ENCODE data around the gene PCDHA13. TPM values are rescaled to one million over a fixed set of nuclear protein-coding genes. Genes with fewer than 3 reads are reported as not detected.
"Not testable (repeated sequence)": the region's sequence is repeated elsewhere in the genome, so short reads cannot be mapped to it uniquely, and the experiment has no call there.

Gene PCDHA13, protein sequence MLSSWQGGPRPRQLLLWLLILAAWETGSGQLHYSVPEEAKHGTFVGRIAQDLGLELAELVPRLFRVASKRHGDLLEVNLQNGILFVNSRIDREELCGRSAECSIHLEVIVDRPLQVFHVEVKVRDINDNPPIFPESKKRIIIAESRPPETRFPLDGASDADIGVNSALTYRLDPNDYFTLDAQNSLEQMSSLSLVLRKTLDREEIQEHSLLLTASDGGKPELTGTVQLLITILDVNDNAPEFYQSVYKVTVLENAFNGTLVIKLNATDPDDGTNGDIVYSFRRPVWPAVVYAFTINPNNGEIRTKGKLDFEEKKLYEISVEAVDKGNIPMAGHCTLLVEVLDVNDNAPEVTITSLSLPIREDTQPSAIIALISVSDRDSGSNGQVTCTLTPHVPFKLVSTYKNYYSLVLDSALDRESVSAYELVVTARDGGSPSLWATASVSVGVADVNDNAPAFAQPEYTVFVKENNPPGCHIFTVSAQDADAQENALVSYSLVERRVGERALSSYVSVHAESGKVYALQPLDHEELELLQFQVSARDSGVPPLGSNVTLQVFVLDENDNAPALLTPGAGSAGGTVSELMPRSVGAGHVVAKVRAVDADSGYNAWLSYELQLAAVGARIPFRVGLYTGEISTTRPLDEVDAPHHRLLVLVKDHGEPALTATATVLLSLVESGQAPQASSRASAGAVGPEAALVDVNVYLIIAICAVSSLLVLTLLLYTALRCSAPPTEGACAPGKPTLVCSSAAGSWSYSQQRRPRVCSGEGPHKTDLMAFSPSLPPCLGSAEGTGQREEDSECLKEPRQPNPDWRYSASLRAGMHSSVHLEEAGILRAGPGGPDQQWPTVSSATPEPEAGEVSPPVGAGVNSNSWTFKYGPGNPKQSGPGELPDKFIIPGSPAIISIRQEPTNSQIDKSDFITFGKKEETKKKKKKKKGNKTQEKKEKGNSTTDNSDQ
- polyA plus RNA-seq (2013, experiment 1 of 4) = 1.5 TPM
- polyA plus RNA-seq (2013, experiment 2 of 4) = 1.0 TPM
- 0.64 TPM for polyA plus RNA-seq (2013, experiment 3 of 4)
- polyA plus RNA-seq (2013, experiment 4 of 4) = 1.0 TPM

DNA sequence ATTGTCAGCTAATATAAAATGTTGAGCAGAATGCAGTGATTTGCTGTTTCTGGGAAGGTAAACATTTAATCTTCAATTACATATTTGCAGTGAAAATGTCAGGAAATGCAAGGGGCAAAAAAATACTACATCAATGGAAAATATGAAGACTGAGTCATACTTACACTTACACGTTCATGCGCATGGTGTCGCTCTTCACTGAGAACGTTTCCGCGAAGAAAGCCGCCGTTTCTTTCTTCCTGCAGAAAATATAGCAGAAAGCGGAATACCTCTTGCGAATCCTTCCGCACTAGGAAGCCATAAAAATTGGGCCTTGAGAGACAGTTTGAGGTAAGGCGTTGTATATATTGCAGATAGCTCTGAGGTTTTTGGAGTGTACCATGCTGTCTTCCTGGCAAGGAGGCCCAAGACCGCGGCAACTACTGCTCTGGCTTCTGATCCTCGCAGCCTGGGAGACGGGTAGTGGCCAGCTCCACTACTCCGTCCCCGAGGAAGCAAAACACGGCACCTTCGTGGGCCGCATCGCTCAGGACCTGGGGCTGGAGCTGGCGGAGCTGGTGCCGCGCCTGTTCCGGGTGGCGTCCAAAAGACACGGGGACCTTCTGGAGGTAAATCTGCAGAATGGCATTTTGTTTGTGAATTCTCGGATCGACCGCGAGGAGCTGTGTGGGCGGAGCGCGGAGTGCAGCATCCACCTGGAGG is at the start of gene PCDHA13:
Gene PCDHA13 (plus strand): TSS at position 236 of the 702 bp plus-strand sequence. CDS start 145 bp downstream, at position 381.
- H3K4me3 ChIP-seq (ENCODE audit: insufficient read depth, low read depth, low read length) = peak within 1 kb of the TSS; percentile 34

DNA sequence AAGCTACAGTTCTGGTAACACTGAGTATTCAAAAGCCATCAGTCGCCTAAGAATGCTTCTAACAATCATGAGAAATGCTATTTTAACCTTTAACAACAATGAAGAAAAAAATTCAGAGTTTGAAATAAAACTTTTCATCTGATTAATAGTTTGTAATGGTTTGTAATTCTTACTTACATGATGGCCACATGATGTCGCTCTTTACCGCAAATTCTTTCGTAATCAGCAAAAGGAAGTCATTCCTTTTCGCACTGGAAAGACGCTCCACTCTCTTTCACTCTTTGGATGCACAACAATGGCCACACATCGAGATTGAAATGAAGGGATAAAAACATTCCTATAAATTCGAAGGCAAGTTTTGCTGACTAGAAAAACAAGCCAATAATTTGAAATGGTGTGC is 47.9 kb upstream of the PCDHA13 start, which contains the start of gene PCDHA7:
Gene PCDHA7 (plus strand): TSS at position 277 of the 400 bp plus-strand sequence. CDS start 115 bp downstream, at position 392.
- 85 to 88% methylated on average over 7 to 8 of the region's 8 CpGs for WGBS, 2 experiments
- H3K4me3 ChIP-seq (ENCODE audit: insufficient read depth, low read depth, low read length) = no peak within 1 kb of the TSS
- H3K4me1 ChIP-seq (ENCODE audit: control insufficient read depth, insufficient read depth, low read length) = no peaks in the 10 kb centered on the region
- no peaks in the 10 kb centered on the region for H3K36me3 ChIP-seq (ENCODE audit: control insufficient read depth, insufficient read depth, low read length)
- H3K9me3 ChIP-seq (ENCODE audit: control insufficient read depth, low read length) = no peaks in the 10 kb centered on the region
- H3K27me3 ChIP-seq (ENCODE audit: control insufficient read depth, insufficient read depth, low read length, poor library complexity, severe bottlenecking) = no peaks in the 10 kb centered on the region
- H3K27ac ChIP-seq (ENCODE audit: insufficient read depth, low read depth, low read length, poor library complexity, severe bottlenecking) = no peak within 1 kb of the TSS

More for the DNA sequence above, at the start of gene PCDHA13:
- Histone ChIP-seq H3K36me3 (ENCODE audit: control insufficient read depth, insufficient read depth, low read length) (peaks cover 9% of the 10 kb centered on the region), H3K4me1 (ENCODE audit: control insufficient read depth, insufficient read depth, low read length) (no peaks in the 10 kb centered on the region), H3K27ac (ENCODE audit: insufficient read depth, low read depth, low read length, poor library complexity, severe bottlenecking) (no peak within 1 kb of the TSS), H3K27me3 (ENCODE audit: control insufficient read depth, insufficient read depth, low read length, poor library complexity, severe bottlenecking) (no peaks in the 10 kb centered on the region), H3K9me3 (ENCODE audit: control insufficient read depth, low read length) (no peaks in the 10 kb centered on the region)
- WGBS, 2 experiments = 67 to 72% methylated on average over 28 to 29 of the region's 35 CpGs

DNA sequence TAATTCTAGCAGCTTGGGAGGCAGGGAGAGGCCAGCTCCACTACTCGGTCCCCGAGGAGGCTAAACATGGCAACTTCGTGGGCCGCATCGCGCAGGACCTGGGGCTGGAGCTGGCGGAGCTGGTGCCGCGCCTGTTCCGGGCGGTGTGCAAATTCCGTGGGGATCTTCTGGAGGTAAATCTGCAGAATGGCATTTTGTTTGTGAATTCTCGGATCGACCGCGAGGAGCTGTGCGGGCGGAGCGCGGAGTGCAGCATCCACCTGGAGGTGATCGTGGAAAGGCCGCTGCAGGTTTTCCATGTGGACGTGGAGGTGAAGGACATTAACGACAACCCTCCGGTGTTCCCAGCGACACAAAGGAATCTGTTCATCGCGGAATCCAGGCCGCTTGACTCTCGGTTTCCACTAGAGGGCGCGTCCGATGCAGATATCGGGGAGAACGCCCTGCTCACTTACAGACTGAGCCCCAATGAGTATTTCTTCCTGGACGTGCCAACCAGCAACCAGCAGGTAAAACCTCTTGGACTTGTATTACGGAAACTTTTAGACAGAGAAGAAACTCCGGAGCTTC is 47.4 kb upstream of the PCDHA13 start:
- not testable (repeated sequence) for H3K4me3 ChIP-seq (ENCODE audit: insufficient read depth, low read depth, low read length); H3K9me3 ChIP-seq (ENCODE audit: control insufficient read depth, low read length); H3K27me3 ChIP-seq (ENCODE audit: control insufficient read depth, insufficient read depth, low read length, poor library complexity, severe bottlenecking); H3K36me3 ChIP-seq (ENCODE audit: control insufficient read depth, insufficient read depth, low read length); H3K4me1 ChIP-seq (ENCODE audit: control insufficient read depth, insufficient read depth, low read length); H3K27ac ChIP-seq (ENCODE audit: insufficient read depth, low read depth, low read length, poor library complexity, severe bottlenecking)
- 95 to 97% methylated on average over 28 of the region's 38 CpGs for WGBS, 2 experiments

GRCh38 chr5:140835622-140836510 is 46.1 kb upstream of the PCDHA13 start:
- Histone ChIP-seq H3K27ac (ENCODE audit: insufficient read depth, low read depth, low read length, poor library complexity, severe bottlenecking) (no peak overlapping the region), H3K4me1 (ENCODE audit: control insufficient read depth, insufficient read depth, low read length) (no peaks in the 10 kb centered on the region), H3K36me3 (ENCODE audit: control insufficient read depth, insufficient read depth, low read length) (no peaks in the 10 kb centered on the region), H3K9me3 (ENCODE audit: control insufficient read depth, low read length) (no peaks in the 10 kb centered on the region), H3K4me3 (ENCODE audit: insufficient read depth, low read depth, low read length) (no peak overlapping the region), H3K27me3 (ENCODE audit: control insufficient read depth, insufficient read depth, low read length, poor library complexity, severe bottlenecking) (no peaks in the 10 kb centered on the region)
- WGBS, 2 experiments = 97% methylated on average over 103 of the region's 103 CpGs

DNA sequence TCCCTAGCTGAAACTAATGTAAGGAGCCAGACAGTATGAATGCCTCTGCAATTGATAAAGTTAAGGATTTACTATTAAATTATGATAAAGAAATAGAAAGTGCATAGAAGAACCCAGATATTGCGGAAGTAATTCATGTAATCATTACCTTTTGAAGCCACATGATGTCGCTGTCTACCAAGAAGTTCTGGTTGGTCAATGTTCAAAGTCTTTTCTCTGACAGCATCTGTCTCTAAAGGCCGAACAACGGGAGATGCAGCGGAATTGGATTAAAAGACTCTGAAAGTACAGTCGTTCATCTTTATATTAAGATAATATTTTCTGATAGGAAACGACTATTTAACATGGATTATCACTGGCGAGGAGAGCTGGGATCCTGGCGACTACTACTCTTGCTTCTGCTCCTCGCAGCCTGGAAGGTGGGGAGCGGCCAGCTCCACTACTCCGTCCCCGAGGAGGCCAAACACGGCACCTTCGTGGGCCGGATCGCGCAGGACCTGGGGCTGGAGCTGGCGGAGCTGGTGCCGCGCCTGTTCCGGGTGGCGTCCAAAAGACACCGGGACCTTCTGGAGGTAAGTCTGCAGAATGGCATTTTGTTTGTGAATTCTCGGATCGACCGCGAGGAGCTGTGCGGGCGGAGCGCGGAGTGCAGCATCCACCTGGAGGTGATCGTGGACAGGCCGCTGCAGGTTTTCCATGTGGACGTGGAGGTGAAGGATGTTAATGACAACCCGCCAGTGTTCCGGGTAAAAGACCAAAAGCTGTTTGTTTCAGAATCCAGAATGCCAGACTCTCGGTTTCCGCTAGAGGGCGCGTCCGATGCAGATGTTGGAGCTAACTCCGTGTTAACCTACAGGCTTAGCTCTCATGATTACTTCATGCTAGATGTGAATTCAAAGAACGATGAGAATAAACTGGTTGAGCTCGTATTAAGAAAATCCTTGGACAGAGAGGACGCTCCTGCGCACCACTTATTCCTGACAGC is 40.7 kb upstream of the PCDHA13 start, which contains the start of gene PCDHA8:
Gene PCDHA8 (plus strand): TSS at position 210 of the 985 bp plus-strand sequence. CDS start 135 bp downstream, at position 345.
- H3K36me3 ChIP-seq (ENCODE audit: control insufficient read depth, insufficient read depth, low read length) = no peaks in the 10 kb centered on the region
- peaks cover 2% of the 10 kb centered on the region for H3K9me3 ChIP-seq (ENCODE audit: control insufficient read depth, low read length)
- H3K27me3 ChIP-seq (ENCODE audit: control insufficient read depth, insufficient read depth, low read length, poor library complexity, severe bottlenecking) = no peaks in the 10 kb centered on the region
- H3K4me1 ChIP-seq (ENCODE audit: control insufficient read depth, insufficient read depth, low read length) = no peaks in the 10 kb centered on the region
- peak within 1 kb of the TSS; percentile 22 for H3K4me3 ChIP-seq (ENCODE audit: insufficient read depth, low read depth, low read length)
- 88 to 89% methylated on average over 47 of the region's 47 CpGs for whole genome bisulfite sequencing, 2 experiments
- no peak within 1 kb of the TSS for H3K27ac ChIP-seq (ENCODE audit: insufficient read depth, low read depth, low read length, poor library complexity, severe bottlenecking)

DNA sequence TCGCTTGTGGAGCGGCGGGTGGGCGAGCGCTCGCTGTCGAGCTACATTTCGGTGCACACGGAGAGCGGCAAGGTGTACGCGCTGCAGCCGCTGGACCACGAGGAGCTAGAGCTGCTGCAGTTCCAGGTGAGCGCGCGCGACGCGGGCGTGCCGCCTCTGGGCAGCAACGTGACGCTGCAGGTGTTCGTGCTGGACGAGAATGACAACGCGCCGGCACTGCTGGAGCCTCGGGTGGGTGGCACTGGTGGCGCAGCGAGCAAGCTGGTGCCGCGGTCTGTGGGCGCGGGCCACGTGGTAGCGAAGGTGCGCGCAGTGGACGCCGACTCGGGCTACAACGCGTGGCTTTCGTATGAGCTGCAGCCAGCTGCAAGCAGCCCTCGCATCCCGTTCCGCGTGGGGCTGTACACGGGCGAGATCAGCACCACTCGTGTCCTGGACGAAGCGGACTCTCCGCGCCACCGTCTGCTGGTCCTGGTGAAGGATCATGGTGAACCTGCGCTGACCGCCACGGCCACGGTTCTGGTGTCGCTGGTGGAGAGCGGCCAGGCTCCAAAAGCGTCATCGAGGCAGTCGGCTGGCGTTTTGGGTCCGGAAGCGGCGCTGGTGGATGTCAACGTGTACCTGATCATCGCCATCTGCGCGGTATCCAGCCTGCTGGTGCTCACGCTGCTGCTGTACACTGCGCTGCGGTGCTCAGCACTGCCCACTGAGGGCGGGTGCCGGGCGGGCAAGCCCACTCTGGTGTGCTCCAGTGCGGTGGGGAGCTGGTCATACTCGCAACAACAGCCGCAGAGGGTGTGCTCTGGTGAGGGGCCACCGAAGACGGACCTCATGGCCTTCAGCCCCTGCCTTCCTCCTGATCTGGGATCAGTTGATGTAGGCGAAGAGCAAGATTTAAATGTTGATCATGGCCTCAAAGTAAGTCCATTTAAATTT is 38.9 kb upstream of the PCDHA13 start:
- H3K4me1 ChIP-seq (ENCODE audit: control insufficient read depth, insufficient read depth, low read length) = no peaks in the 10 kb centered on the region
- H3K36me3 ChIP-seq (ENCODE audit: control insufficient read depth, insufficient read depth, low read length) = no peaks in the 10 kb centered on the region
- H3K27me3 ChIP-seq (ENCODE audit: control insufficient read depth, insufficient read depth, low read length, poor library complexity, severe bottlenecking) = no peaks in the 10 kb centered on the region
- no peak overlapping the region for H3K4me3 ChIP-seq (ENCODE audit: insufficient read depth, low read depth, low read length)
- H3K9me3 ChIP-seq (ENCODE audit: control insufficient read depth, low read length) = peaks cover 2% of the 10 kb centered on the region
- no peak overlapping the region for H3K27ac ChIP-seq (ENCODE audit: insufficient read depth, low read depth, low read length, poor library complexity, severe bottlenecking)
- WGBS, 2 experiments = 96 to 97% methylated on average over 86 to 87 of the region's 87 CpGs

DNA sequence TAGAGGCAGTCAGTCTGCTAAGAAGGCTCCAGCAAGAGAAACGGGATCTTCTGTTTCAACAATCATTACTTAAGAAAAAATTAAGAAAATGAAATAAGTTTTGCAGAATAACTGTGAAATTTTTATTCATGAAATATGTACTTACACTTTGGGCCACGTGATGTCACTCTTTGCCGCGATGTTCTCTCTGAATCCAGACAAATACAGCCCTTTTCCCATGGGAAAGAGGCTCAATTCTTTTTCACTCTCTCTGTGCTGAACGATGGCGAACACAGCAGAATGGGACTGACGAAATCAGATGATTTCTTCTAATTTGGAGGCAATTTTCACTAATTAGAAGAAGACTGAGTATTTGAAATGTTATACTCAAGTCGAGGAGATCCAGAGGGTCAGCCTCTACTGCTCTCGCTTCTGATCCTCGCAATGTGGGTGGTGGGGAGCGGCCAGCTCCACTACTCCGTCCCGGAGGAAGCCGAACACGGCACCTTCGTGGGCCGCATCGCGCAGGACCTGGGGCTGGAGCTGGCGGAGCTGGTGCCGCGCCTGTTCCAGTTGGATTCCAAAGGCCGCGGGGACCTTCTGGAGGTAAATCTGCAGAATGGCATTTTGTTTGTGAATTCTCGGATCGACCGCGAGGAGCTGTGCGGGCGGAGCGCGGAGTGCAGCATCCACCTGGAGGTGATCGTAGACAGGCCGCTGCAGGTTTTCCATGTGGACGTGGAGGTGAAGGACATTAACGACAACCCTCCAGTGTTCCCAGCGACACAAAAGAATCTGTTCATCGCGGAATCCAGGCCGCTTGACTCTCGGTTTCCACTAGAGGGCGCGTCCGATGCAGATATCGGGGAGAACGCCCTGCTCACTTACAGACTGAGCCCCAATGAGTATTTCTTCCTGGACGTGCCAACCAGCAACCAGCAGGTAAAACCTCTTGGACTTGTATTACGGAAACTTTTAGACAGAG is 33.5 kb upstream of the PCDHA13 start, which contains the start of gene PCDHA9:
Gene PCDHA9 (plus strand): TSS at position 244 of the 964 bp plus-strand sequence. CDS start 114 bp downstream, at position 358.
- H3K27me3 ChIP-seq (ENCODE audit: control insufficient read depth, insufficient read depth, low read length, poor library complexity, severe bottlenecking); H3K9me3 ChIP-seq (ENCODE audit: control insufficient read depth, low read length); H3K36me3 ChIP-seq (ENCODE audit: control insufficient read depth, insufficient read depth, low read length); H3K4me1 ChIP-seq (ENCODE audit: control insufficient read depth, insufficient read depth, low read length); H3K4me3 ChIP-seq (ENCODE audit: insufficient read depth, low read depth, low read length); H3K27ac ChIP-seq (ENCODE audit: insufficient read depth, low read depth, low read length, poor library complexity, severe bottlenecking): not testable (repeated sequence)
- WGBS, 2 experiments = 87 to 95% methylated on average over 38 to 39 of the region's 48 CpGs

Measured in ectodermal cell (in vitro differentiated cells).